Stimulated activated CD4-positive, alpha-beta T cell treated with anti-CD3 and anti-CD28 coated beads, TNF-alpha, amount 100 ng/mL, for 24 hours (primary cell): ENCODE measurements around the gene SIPA1L3.

ENCODE experiments used
- DNase-seq, 3 experiments: peaks; one replicate each; pipeline ENCODE4 v3.0.0-alpha.2; 2020; ENCODE audit warnings: low read depth in 3 of 3

Gene SIPA1L3

GRCh38 chr19:38233740-38234251 is 326.8 kb downstream of the SIPA1L3 start:
- peak; percentile 42 to 82 (median 60) for DNase-seq

- DNase-seq = no peak
Measured at GRCh38 chr19:38234615-38235014, 327.6 kb downstream of the SIPA1L3 start.

GRCh38 chr19:38239816-38240215 is 332.8 kb downstream of the SIPA1L3 start:
- no peak for DNase-seq

GRCh38 chr19:38243279-38243673 is 336.3 kb downstream of the SIPA1L3 start:
- DNase-seq = no peak

- DNase-seq = no peak
Measured at GRCh38 chr19:38245826-38246498, 339.0 kb downstream of the SIPA1L3 start.

GRCh38 chr19:38247126-38247525 is 340.1 kb downstream of the SIPA1L3 start:
- DNase-seq = no peak

- DNase-seq = no peak
Measured at GRCh38 chr19:38247734-38248268, 340.8 kb downstream of the SIPA1L3 start.

GRCh38 chr19:38248421-38248820 is 341.4 kb downstream of the SIPA1L3 start:
- no peak for DNase-seq

GRCh38 chr19:38250428-38250820 is 343.4 kb downstream of the SIPA1L3 start:
- DNase-seq = no peak

- no peak for DNase-seq
Measured at GRCh38 chr19:38250821-38251563, 344.0 kb downstream of the SIPA1L3 start.

GRCh38 chr19:38251564-38252051 is 344.6 kb downstream of the SIPA1L3 start:
- no peak for DNase-seq

GRCh38 chr19:38252385-38252784 is 345.4 kb downstream of the SIPA1L3 start:
- no peak for DNase-seq

- DNase-seq = no peak
Measured at GRCh38 chr19:38252941-38253691, 346.1 kb downstream of the SIPA1L3 start.

- no peak for DNase-seq
Measured at GRCh38 chr19:38253788-38254187, 346.8 kb downstream of the SIPA1L3 start.

- no peak for DNase-seq
Measured at GRCh38 chr19:38255383-38256014, 348.5 kb downstream of the SIPA1L3 start.
